Fibroblast of gingiva (primary cell): ENCODE measurements around the gene NPEPL1.
"Not testable (repeated sequence)": the region's sequence is repeated elsewhere in the genome, so short reads cannot be mapped to it uniquely, and the experiment has no call there.

Experiments
- DNase-seq: peaks from one replicate; pipeline ENCODE4 v3.0.0-alpha.2; 2011; ENCODE audit warnings: low read depth

The NPEPL1 gene

DNA sequence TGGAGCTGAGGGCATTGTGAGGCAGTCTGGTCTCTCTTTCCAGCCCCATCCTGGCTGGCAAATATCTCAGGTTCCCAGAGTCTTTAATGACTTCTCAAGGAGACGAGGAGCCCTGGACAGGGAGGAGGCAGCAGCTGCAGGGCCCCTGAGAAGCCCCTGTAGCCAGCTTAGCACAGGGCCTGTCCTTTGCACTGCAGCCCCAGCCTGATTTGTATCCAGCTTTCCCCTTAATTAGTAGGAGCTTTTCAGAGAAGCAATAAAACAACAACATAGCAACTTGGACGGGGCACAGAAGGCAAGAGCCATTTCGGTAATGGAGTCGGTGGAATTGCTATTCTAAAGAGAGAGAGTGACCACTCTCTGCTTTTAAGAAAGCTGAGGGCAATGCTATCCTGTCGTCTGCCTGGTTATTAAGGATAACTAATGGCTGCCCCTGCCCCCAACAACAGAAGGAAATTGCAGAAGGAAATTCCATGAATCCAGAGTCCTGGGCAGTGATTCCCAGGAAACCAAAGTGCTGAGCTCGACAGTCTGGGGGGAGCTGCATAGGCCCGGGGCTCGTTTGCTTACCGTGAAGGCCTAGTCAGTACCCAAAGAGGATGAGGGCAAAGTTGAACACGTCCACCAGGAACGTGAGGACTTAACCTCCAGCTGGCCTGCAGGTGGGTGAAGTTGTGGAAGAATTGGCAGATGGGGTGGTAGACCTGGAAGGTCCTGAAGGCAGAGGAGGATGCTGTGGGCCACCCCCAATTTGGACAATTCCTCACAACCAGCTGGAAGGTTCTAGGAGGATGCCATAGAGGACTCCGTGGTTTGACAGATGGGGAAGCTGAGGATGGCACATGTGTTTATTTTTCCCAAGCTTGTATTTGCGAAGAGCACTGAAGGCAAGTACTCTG, 50.3 kb downstream of the NPEPL1 start:
- DNase-seq: no peak

DNA sequence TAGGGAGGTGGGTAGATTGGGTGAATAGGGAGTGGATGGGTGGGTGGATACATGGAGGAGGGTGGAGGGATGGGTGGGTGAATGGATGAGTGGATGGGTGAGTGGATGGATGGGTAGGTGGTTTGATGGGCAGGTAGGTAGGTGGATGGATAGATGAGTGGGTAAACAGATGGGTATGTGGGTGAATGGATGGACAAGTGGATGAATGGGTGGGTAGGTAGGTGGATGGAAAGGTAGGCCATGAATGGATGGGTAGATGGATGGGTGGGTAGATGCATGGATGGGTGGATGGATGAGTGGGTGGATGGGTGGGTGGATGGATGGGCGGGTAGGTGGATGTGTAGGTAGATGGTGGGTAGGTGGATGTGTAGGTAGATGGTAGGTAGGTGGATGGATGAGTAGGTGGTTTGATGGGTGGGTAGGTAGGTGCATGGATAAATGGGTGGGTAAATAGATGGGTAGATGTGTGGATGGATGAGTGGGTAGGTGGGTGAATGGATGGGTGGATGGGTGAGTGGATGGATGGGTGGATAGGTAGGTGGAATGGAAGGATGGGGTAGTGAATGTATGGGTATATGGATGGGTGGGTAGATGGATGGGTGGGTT, 51.4 kb downstream of the NPEPL1 start:
- DNase-seq: no peak

DNA sequence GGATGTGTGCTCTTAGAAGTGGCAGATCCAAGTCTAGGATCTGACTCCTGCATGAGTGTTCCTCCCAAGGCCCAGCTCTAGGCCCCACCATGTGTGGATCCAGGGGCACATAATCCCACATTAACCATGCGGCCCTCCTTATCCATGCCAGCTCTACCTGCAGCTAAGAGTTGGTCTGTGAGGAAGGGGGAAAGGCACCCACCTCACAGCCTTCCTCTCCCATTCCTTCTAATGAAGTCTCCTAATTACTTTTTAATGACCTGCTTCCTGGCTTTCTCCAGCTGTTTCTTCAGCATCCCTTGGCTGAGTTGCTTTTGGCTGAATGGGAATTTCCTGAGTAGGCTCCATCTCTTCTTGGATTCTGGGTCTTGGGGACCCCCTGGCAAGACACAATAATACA, 52.2 kb downstream of the NPEPL1 start:
- no peak for DNase-seq

DNA sequence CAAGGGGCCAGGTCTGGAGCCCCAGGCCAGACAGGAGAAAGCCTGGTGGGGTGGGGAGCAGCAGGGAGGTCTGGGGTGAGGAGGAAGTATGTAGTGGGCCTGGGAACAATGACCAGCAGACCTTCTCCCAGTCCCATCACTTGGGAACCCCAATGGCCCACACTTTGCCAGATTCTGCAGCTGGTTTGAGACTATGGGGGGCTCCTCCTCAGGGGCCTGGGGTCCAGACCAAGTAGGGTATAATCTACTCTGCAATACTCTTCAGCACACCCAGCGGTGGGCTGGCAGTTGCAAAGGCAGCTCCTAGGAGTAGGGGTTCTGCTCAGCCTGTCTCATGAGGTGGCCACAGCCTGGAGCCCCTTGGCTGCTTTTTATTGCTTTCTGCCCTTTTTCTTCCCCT, 52.8 kb downstream of the NPEPL1 start:
- DNase-seq: no peak

DNA sequence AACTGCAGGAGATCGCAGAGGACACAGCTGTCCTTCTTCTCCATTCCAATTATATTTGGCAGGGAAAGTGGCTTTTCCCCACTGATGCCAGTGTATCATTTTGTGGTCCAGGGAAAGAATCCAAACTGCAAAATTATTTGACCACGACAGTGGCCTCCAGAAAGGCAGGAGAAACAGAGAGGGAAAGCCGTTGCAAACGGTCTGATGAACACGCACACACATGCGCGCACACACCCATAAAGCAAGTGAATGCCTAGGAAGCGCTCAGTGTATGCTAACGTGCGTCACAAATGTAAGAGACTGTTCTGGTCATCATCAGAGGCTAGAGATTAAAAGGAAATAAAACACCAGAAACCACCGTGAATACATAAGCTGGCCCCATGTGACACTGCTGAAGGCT, 54.0 kb downstream of the NPEPL1 start:
- DNase-seq: no peak

DNA sequence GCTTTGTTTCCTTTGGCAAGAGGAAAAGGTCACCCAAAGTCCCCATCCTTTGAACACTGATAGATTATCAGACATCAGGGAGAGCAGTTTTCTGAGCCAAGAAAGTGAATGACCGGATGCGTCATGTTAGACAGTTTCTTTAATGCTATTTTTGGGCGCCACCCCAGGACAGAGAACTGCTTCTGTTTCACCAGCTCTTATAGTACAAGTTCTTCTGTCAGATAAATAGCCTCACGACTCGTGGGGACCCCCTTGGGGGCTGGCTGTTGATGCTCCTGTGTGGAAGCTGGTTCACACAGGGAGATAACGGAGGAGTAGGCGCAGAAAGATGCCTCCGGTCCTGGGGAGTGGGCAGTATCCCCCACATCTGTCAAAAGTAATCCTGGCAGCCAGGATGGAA, 54.6 kb downstream of the NPEPL1 start:
- DNase-seq: no peak

DNA sequence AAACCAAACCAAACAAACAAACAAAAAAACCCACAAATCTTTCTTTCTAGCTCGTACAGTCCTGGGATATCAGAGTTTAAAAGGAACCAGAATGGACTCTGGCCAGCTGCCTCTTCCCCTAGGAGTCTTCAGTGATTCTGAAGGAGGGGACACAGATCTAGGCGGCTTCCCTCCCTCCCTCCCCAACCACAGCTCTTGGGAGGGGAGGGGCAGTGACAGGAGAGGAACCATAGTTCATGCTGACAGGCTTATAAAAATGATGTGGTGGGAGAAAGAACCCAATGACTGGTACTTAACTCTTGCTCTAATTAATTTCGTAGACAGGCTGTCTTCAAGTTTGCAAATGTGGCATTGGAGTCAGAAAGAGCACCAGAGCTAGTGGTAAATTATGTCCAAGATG, 56.0 kb downstream of the NPEPL1 start:
- DNase-seq: no peak

DNA sequence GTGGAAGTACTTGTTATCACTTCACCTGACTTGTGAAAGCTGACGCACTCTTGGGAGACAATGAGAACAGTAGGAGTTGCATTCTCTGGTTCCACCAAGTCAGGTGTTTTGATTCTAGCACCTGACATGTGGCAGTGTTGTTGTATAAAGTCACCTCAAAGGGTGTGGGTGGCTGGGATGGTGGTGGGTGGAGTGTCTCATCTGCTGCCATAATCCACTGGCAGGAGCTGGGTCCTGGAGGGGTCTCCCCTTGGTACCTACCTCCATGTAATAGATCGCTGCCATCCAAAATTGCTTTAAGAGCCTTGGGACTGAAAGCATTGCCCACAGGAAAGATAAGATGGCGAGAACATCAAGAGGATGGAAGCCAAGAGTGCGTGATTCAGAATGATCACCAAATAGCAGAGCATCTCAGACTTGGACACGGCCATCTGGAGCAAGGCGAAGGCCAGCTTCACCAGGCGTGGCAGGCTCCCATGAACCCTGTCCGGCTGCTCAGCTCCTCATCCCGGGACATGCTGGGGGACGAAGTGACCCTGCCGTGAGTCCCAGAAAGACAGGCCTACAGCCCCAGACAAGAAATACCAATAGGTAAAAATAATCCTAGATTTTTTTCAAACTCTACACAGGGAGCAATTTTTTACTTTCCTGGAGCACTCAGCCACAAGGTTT, 56.6 kb downstream of the NPEPL1 start:
- no peak for DNase-seq

DNA sequence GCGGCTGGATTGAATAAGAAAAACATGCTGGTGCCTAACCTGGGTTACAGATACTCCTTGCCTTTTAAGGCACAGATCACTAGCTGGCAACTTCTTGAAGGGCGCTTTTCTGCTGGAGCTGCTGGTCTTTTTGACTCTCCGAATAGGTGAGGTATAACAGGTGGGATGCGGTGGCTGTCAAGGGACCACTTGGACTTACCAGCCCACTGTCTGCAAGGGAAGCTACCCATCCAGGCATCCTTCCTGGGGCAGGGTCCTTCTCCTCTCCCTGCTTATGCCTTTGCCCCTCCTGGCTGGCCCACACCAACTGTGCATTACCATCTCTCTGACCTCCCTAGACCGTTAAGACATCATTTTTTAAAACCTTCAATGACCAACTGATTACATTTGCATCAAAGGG, 57.4 kb downstream of the NPEPL1 start:
- no peak for DNase-seq

DNA sequence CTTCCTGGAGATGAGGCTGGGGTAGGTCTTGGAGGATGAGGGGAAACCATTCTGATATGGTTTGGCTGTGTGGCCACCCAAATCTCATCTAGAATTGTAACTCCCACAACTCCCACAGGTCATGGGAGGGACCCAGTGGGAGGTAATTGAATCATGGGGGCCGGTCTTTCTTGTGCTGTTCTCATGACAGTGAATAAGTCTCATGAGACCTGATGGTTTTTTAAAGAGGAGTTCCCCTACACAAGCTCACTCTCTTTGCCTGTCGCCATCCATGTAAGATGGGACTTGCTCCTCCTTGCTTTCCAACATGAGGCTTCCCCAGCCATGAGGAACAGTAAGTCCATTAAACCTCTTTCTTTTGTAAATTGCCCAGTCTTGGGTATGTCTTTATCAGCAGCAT, 58.1 kb downstream of the NPEPL1 start:
- DNase-seq: not testable (repeated sequence)

DNA sequence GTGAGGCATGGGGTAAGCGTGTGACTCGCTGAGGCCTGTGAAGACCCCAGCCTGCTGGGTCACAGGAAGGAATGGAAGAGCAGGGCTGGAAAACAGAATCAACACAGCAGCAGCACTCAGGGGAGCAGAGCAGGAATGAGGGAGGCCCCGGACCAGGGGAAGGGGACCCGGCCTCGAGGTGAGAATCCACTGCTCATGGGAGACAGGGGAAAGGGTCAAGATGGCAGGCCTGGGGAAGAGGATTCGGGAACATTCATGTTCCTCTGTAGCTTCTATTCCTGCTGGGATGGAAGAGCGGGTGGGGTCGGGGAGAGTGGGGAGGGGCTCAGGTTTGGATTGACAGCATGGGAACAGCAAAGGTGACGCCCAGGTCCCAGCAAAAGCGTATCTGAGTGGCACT, 59.4 kb downstream of the NPEPL1 start:
- no peak for DNase-seq

DNA sequence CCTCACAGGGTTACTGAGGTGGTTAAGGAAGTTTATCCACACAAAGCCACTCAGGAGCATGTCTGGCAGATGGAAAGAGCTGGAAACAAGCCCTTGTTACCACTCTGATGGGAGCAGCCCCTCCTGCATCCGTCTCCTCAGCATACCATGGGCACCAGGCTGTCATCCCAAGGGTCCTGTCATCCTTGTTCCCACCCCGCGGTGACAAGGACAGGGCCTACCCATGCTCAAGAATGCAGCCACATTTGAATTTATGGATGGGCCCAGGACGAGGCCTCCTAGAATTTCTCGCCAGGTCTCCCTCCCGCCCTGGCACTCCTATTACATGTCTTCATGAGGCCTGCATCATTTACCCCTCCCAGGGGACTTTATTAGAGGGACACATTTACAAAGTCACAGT, 60.0 kb downstream of the NPEPL1 start:
- no peak for DNase-seq

DNA sequence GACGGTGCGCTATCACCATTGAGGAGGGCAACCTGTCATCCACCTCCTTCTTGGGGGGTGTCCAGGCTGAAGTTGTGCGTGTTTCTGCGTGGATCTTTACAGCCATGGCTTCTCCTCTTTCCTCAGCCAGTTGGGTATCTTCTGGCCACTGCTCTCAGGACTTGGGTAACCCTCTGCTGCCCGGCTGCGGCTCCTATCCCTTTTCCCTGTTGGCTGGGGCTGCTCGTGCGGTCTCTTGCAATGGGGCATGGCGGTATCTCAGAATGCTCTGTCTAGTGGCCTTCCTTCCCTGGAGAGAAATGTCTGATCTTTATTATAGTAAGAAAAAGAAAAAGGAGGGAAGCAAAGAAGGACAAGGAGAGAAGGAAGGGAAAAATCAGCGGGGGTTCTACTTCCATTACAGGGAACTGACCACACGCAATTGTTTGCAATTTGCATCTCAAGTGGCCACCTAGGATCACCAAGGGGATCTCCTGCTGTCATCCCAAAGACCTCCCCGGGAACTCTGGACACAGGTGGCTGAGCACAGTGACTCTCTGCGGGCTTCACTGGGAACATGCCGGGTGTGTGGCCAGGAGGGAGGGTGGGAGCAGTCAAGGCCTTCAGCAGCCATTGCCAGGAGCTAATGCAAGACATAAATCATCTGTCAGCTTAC, 60.8 kb downstream of the NPEPL1 start:
- no peak for DNase-seq

DNA sequence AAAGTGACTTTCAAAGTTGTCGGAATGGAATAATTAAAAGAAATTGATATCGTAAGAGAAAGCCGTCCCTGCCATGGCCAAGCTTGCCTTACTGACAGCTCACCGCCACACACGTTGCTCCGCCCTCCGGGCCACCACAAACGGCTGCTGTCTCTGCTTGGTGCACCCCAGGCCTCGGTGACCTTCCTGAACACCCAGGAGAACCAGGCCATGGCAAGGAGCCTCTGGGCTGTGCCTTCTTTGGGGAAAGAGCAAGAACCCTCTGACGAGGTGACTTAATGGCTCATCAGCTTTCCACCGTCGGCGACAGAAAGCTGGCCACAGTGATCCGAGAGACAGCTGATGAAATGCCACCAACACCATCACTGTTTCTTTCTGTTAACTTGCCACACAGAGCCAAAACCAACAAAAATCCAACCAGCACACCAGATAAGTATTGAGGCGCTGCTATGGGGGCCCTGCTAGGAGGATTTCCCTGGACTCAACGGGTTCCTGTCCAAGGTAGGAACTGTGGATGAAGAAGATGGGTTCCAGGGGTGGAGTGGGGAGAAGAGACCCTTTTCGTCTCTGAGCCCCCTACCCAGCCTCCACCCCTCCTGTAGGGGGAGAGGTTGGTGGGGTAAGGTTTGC, 61.4 kb downstream of the NPEPL1 start:
- no peak for DNase-seq

DNA sequence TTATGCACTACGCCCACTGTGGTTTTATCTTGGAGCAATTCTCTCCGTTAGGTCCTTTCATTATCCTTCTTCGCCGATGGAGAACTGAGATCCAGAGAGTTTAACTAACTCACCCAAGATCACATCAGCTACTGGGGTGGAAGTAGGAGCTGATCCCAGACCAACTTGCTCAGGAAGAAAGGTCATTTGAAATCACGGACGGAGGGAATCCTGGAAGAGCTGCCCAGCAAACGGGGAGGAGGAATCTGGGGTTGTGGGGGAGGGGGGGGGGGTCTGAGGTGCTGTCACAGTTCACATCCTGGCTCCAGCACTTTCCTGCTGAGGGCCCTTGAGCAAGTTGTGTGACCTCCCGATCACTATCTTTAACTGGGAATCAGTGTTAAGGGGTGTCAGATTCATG, 62.0 kb downstream of the NPEPL1 start:
- no peak for DNase-seq

DNA sequence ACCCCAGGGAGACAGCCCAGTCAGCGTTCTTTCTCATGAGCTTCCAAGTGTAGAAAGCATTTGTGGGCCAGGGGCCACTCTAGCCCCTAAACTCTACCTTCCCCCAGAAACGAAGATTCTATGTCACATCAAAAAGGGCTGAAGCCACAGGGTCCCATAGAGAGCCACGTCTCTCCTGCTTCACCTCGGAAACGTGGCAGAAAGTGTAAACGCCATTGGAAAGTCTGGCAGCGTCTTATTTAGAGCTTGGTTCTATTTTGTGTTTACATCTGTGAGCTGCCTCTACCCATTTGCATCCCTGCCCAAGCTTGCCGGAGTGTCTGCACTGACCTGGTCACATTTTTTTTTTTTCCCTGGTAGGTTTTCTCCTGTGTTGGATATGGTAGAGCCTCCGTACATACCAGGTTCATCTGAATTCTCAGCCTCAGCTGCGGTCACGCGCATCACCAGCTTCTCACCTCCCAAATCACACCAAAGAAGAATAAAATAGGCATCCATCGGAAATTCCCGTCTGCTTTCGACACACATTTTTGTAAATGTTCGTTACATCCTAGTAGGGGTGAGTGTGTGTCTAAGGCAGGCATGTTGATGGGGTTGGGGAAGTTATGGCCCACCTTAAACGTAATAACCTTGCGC, 62.6 kb downstream of the NPEPL1 start:
- DNase-seq: no peak

DNA sequence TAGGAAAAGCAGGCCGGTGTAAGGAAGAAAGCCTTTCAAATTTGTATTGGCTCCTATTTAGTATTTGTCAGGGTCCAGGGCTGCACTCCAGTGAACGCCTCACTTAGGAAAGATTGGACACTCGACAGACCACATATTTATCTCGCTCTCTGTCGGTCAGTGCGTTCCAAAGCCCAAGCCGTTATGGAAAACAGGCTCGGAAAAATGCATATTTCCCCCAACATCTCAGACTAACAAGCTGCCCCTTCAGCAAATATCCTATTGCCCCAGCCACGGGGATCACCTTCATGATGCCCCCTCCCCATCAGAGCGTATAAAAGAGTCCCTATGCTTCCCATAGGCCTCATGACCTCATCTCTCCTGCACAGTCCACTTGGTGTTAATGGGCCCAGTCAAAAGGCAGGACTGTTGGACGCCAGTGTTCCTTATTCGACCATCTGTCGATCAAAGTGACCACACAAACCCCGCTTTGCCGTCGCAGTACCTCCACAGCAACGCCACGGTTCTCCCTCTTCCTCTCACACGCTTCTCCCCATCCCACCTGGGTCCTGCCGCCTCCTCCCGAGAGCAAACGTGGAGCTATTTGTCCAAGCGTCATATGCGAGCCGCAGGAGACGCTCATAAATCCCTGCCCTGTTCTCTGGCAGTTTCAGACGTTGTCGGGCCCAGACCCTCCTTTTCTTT, 63.3 kb downstream of the NPEPL1 start:
- DNase-seq: no peak

DNA sequence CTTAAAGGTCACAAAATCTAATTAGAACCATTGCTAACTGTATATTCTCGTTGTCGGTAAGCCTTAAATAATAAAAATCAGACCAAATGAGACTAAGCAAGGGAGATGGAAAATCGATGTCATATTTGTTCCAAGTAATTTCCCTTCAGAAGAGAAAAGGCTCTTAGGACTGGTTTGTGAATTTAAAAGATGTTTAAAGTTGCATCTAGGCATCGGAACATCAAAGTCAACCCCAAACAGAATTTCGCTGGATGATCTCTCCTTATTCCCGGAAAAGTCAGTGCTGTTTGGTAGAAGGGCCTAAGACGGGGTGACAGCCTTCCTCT, 63.8 kb downstream of the NPEPL1 start:
- DNase-seq: no peak

DNA sequence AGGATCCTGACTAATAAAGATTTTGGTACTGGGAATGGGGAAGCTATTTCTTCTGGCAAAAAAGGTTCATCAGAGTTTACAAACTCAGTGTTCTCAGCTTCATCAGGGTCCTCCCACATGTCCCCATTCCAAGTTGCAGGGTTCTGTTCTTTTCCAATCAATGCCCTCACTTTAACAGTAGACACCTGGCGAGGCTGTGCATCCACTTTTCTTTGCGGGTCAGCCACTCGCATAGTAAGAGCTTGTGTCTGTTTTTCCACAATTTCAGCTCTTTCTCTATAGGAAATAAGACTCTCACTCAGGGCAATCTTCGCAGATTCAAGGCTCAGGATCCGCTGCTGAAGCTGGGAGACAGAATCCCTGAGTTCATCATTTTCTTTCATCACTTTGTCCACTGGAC, 65.0 kb downstream of the NPEPL1 start:
- DNase-seq: not testable (repeated sequence)

DNA sequence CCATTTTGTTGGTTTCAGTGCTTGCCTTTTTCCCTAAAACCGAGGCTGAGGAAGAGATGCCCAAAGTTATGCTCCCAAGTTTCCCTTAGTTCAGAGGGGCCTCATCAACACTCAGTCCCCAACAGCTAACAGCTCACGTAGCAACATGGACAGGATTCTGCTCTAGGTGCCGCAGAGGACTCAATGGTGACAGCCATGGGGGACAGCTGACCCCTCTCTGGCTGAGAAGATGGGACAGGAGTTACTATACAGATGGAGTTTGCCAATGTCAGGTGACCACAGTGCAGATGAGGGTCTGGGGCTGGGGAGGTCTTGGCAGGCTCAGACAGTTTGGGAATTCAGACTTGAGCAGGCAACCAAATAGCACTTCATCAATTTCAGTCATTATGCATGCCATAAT, 67.3 kb downstream of the NPEPL1 start:
- DNase-seq: no peak

DNA sequence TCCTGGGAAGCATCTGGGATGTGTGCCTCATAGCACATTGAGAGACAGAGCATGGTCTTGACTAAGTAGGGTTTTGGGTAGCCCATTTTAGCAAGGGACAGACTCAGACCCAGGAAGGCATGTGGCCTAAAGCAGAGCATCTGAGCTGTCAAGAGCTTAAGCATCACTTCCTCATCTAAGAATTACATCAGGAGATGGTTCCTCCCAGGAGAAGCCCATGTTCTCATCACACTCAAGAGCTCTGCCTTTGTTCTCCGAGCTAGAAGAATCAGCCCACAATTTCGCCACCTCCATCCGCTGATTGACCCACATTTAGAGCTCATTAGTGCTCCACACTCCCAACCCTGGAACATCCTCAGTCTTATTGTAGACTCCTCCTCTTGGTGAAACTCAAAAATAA, 68.3 kb downstream of the NPEPL1 start:
- no peak for DNase-seq
